Measurements from ENCODE around the gene STAC. TPM values are rescaled to one million over a fixed set of nuclear protein-coding genes. Genes with fewer than 3 reads are reported as not detected.
"Not testable (repeated sequence)": the region's sequence is repeated elsewhere in the genome, so short reads cannot be mapped to it uniquely, and the experiment has no call there.

Gene STAC
- total RNA-seq, 1 experiment from 2014 or later = 2.2 TPM

GRCh38 chr3:36540888-36541518, 160.7 kb downstream of the STAC start:
- DNase-seq (ENCODE audit: low read depth, low spot score) = peak; percentile 57
- in situ Hi-C loops (cut with HindIII; ENCODE audit: low pct_unique_long_range_greater_than_20kb, low sequenced_read_pairs) = no loop called here

GRCh38 chr3:36542186-36542585, 161.9 kb downstream of the STAC start:
- in situ Hi-C loops (cut with HindIII; ENCODE audit: low pct_unique_long_range_greater_than_20kb, low sequenced_read_pairs) = no loop called here

DNA sequence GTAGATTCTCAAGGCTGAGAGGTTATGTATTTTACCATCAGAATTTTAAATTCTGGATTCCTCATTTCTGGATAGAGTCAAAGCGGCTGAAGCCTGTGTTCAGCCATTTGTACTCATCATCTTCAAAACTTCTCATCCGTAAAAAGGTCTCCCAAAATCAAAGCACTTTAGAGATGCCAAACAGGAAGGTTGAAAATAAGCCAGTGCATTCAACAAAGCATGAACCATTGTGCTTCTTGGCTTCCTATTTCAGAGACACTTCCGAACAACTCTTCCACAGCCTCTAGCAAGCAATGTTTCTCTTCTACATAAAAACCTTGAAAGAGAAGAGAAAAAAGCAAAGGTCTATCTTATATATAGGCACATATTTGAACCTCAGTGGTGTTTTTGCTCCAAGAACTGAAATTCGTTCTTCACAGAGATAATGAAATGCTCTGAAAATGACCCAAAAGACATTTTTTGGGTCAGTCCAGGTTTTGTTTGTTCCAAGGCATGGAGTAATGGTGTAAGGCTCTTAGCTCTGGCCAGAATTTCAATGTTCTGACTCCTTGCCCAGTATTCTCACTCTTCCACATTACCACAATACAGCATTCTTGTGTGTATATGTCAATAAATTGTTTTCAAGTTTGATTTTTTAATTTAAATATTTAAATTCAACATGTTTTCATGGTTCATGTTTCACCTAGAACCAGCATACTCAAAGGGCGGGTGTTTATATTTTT, 163.1 kb downstream of the STAC start:
- in situ Hi-C loops (cut with HindIII; ENCODE audit: low pct_unique_long_range_greater_than_20kb, low sequenced_read_pairs) = no loop called here
- DNase-seq (ENCODE audit: low read depth, low spot score) = no peak

More at GRCh38 chr3:36542186-36542585, 161.9 kb downstream of the STAC start:
- DNase-seq (ENCODE audit: low read depth, low spot score) = no peak

DNA sequence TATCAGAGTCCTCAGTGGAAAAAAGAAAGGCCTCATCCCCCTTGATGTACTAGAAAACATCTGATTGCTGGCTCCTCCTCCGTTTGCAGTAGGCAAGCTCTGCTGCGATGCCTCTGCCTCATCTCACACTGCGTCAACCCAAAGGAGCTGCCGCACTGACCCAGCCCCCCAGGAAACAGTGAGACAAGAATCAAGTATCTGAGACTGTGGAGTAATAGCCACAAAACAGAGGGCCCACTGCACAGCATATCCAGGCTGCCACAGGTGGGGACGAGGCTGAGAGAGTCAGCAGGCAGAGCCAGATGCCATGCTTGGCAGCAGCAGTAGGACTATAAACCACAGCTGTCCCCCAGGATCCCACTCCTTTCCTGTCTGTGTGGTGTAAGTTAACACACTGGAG, 165.9 kb downstream of the STAC start:
- in situ Hi-C loops (cut with HindIII; ENCODE audit: low pct_unique_long_range_greater_than_20kb, low sequenced_read_pairs) = no loop called here
- DNase-seq (ENCODE audit: low read depth, low spot score) = no peak

DNA sequence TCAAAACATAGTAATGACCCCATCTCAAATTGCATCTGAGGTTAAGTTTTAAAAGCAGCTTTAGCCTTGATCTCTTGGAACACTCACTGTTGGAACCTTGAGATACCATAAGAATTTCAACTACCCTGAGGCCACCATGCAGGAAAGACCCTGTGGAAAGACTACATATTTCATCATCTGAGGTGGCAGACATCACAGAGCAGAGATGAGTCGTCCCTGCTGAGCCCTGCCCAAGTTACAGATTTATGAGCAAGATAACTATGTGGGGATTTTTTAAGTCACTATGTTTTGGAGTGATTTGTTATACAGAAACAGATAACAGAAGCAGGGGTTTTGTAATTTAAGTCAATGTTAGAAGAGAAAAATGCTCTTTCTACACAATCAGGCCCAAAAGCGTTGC, 168.4 kb downstream of the STAC start:
- DNase-seq (ENCODE audit: low read depth, low spot score) = no peak
- in situ Hi-C loops (cut with HindIII; ENCODE audit: low pct_unique_long_range_greater_than_20kb, low sequenced_read_pairs) = no loop called here

GRCh38 chr3:36557021-36557707, 176.9 kb downstream of the STAC start:
- DNase-seq (ENCODE audit: low read depth, low spot score) = no peak
- in situ Hi-C loops (cut with HindIII; ENCODE audit: low pct_unique_long_range_greater_than_20kb, low sequenced_read_pairs) = no loop called here

GRCh38 chr3:36557708-36558421, 177.6 kb downstream of the STAC start:
- in situ Hi-C loops (cut with HindIII; ENCODE audit: low pct_unique_long_range_greater_than_20kb, low sequenced_read_pairs) = no loop called here
- no peak for DNase-seq (ENCODE audit: low read depth, low spot score)

DNA sequence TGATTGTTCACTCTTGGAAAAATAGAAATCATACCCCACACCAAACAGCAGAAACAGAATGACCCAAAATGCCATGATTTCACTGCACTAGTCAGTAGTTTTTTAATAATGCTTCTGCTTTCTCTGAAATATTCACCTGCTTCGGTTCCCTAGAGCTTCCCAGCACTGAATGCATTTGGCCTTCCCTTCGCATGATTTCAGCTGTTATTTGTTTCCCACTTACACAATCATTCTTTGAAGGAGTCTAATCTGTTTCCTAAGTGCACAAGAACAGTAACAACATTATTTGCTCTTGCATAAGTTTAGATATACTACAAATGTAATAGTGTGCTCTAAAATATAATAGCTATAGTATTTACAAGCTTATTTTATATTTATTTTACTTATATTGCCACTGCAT, 178.7 kb downstream of the STAC start:
- no peak for DNase-seq (ENCODE audit: low read depth, low spot score)
- in situ Hi-C loops (cut with HindIII; ENCODE audit: low pct_unique_long_range_greater_than_20kb, low sequenced_read_pairs) = no loop called here

DNA sequence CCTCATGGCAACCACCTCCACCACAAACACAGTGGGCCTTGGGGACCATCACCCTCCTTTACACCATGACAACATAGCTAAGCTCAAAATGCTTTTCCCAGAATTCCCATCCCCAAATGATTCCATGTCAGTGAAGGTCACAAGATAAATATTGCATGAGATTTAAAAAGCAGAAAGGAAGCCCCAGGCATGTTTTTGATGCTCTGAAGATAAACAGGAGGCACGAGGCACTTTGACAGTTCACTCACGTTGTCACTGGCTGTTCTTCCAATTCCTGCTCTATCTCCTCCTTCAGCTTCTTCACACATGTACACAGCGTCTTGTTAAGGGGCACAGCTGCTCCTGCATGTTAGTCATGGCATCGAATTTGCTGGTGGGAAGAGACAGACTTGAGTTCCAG, 180.4 kb downstream of the STAC start:
- DNase-seq (ENCODE audit: low read depth, low spot score) = no peak
- in situ Hi-C loops (cut with HindIII; ENCODE audit: low pct_unique_long_range_greater_than_20kb, low sequenced_read_pairs) = no loop called here

GRCh38 chr3:36561601-36562000, 181.3 kb downstream of the STAC start:
- in situ Hi-C loops (cut with HindIII; ENCODE audit: low pct_unique_long_range_greater_than_20kb, low sequenced_read_pairs) = no loop called here
- no peak for DNase-seq (ENCODE audit: low read depth, low spot score)

- DNase-seq (ENCODE audit: low read depth, low spot score) = no peak
- in situ Hi-C loops (cut with HindIII; ENCODE audit: low pct_unique_long_range_greater_than_20kb, low sequenced_read_pairs) = no loop called here
Observed at GRCh38 chr3:36562945-36563344, 182.6 kb downstream of the STAC start.

DNA sequence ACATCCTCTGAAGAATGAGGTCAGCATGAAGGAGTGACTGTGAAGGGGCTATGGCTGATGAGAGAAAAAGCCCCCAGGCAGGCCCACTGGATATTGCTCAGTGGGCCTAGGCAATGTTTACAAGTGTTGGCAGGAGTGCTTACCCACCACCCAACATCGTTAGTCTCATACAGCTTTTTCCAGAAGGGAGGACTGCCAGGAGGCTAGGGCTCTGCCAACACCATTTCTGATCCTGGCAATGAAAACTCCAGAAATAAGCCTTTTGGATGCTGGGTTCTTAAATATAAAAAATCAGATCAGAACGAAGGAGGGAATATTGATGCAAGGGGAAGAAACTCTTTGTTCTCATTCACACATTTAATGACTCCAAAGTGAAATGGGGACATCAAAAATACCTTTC, 194.9 kb downstream of the STAC start:
- in situ Hi-C loops (cut with HindIII; ENCODE audit: low pct_unique_long_range_greater_than_20kb, low sequenced_read_pairs) = no loop called here
- no peak for DNase-seq (ENCODE audit: low read depth, low spot score)

- in situ Hi-C loops (cut with HindIII; ENCODE audit: low pct_unique_long_range_greater_than_20kb, low sequenced_read_pairs); DNase-seq (ENCODE audit: low read depth, low spot score): not testable (repeated sequence)
Observed at GRCh38 chr3:36578418-36578817, 198.1 kb downstream of the STAC start.

DNA sequence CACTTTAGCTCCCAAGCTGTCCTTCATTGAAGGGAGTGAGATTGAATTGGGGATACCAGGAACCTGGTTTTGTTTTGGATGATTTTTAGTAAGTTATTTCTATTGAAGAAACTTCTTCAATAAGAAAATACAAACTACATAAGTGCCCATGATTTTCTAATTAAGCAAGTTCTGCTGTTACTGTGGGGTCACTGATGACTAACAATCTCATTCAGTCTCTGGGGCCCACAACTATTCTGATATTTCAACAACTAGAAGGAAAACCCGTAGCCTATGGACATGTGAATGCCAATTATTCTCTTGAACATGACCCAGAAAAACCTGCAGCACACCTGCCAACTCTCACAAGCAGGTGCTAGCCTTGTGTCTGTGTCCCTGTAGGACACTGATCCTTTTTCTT, 199.4 kb downstream of the STAC start:
- in situ Hi-C loops (cut with HindIII; ENCODE audit: low pct_unique_long_range_greater_than_20kb, low sequenced_read_pairs) = no loop called here
- no peak for DNase-seq (ENCODE audit: low read depth, low spot score)

DNA sequence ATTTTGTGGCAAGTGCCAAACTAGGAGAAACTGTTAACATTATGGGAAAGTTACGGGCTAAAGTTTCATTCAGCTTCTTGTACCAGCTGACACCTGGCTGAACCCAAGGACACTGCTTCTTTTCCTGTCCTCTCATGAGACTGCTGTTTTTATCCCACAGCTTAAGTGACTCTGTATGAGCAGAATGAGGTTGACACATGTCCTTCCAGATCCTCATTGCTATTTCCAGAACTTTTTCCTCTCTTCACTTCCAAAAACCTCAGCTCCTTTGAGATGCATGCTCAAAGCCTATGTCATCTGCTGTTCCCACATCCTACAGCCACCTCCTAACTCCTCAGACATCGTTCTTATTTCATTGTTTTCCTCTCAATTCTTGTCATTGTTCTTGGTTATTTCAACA, 200.4 kb downstream of the STAC start:
- in situ Hi-C loops (cut with HindIII; ENCODE audit: low pct_unique_long_range_greater_than_20kb, low sequenced_read_pairs) = no loop called here
- no peak for DNase-seq (ENCODE audit: low read depth, low spot score)

DNA sequence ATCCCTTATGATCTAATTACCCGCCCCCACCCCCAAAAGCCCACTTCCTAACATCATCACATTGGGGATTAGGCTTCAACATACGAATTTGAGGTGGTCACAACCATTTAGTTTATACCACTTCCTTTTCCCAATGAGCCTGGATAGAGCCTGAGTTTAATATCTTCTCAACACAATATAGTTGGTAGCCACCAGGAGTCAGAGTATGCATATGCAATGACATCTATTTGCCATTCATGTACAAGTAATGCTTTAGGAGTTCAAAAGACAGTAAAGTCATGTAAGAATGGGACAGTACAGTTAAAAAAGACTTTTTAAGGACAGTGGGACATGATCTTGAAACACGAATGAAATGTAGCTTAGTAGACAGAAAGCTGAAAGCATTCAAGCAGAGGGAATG, 211.7 kb downstream of the STAC start:
- in situ Hi-C loops (cut with HindIII; ENCODE audit: low pct_unique_long_range_greater_than_20kb, low sequenced_read_pairs) = no loop called here
- DNase-seq (ENCODE audit: low read depth, low spot score) = no peak

DNA sequence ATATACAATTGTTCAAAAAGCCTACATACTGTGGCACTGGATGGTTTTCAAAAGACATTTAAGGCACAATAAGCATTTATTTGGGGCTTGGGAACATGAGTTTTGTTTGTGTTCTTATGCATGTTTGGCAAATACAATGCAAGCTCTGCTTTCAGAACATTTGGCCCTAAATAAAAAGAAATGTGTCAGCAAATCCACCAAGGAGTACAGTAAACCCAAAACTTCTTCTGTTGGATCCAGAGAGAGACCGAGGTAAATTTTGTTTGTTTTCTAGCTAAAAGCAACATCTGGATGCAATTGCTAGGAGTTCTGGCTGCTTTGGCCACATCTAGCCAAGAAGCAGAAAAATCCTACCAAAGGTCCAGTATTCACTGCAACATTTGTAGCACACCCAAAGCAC, 215.2 kb downstream of the STAC start:
- DNase-seq (ENCODE audit: low read depth, low spot score) = no peak
- in situ Hi-C loops (cut with HindIII; ENCODE audit: low pct_unique_long_range_greater_than_20kb, low sequenced_read_pairs) = no loop called here

DNA sequence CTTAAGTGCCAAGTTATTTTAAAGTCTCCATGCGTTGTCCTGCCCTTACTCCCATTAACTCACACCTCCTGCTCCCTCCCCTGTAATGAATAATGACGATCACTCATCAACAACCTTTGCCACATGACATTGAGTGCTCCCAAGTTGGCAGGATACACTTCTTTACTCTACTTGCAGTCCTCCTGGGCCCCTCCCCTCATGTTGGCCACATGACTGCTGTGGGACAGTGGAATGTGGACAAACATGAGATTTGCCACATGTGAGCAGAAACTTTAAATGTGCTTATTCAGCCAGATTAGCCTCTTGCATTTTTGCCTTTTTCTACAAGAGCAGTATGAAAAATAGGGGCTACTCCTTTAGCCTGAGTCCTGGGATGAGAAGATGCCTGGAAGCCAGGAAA, 216.1 kb downstream of the STAC start:
- in situ Hi-C loops (cut with HindIII; ENCODE audit: low pct_unique_long_range_greater_than_20kb, low sequenced_read_pairs) = no loop called here

More for the DNA sequence above, 216.1 kb downstream of the STAC start:
- DNase-seq (ENCODE audit: low read depth, low spot score) = no peak
